GM12878 (cell line): ENCODE results near the gene FMC1. TPM values are rescaled to one million over a fixed set of nuclear protein-coding genes. Genes with fewer than 3 reads are reported as not detected.

Experiments used
- ATAC-seq: fragments of 200-7000 bp; cut with Tn5 transposase; 3 replicates; pipeline ENCODE4 v1.9.1; 2020; ENCODE audit warnings: mild to moderate bottlenecking, moderate library complexity
- BruUV-seq: library from RNA; stranded (reverse); fragments of 400-500 nt; replicated peaks from 2 replicates; lab custom pipeline; 2021; lab: Mats Ljungman, UMichigan
- CTCF ChIA-PET: fragments of 300-600 bp; sonication (Branson Sonifier 250); formaldehyde crosslinking; extraction: SDS; loops from one replicate; lab custom pipeline; 2021; ENCODE audit warnings: inconsistent platforms; lab: Yijun Ruan, JAX
- POLR2A ChIA-PET: fragments of 350-600 bp; formaldehyde crosslinking; extraction: SDS; loops from one replicate; lab custom pipeline; 2021; ENCODE audit warnings: inconsistent platforms; lab: Charles Lee
- RAD21 ChIA-PET: fragments of 300-600 bp; sonication (Branson Sonifier 250); formaldehyde crosslinking; loops from one replicate; lab custom pipeline; 2023; ENCODE audit warnings: antibody characterized with exemption; ENCODE audit not compliant: unreplicated experiment; lab: Charles Lee
- SMC1A ChIA-PET: fragments of 300-600 bp; sonication (Branson Sonifier 250); formaldehyde crosslinking; loops from one replicate; lab custom pipeline; 2023; ENCODE audit not compliant: unreplicated experiment, uncharacterized antibody; lab: Charles Lee
- DNase-seq: peaks from one replicate; pipeline ENCODE4 v3.0.0-alpha.2; 2011; ENCODE audit warnings: low read depth, low spot score
- FAIRE-seq: peaks from 3 replicates; lab custom pipeline; 2011; peaks lifted over from hg19 to GRCh38; lab: Jason Lieb, UNC
- H2AFZ ChIP-seq: 2 replicates; pipeline ENCODE4 v1.6.0; 2011; ENCODE audit warnings: low read depth, low read length, control low read depth; ENCODE audit not compliant: control insufficient read depth
- H3K27ac ChIP-seq: 2 replicates; pipeline ENCODE4 v1.5.1; 2011; ENCODE audit warnings: control low read depth; ENCODE audit not compliant: control insufficient read depth, insufficient read depth
- H3K27me3 ChIP-seq, 2 experiments: replicated peaks in 1 of 2; 2 replicates each; pipeline versions ENCODE4 v1.6.0 to v1.6.1; 2011; ENCODE audit warnings: low read length in 1 of 2; ENCODE audit not compliant: control insufficient read depth in 2 of 2, insufficient read depth in 2 of 2
- H3K36me3 ChIP-seq, 2 experiments: 2 replicates each; pipeline ENCODE4 v1.5.1; 2011; ENCODE audit warnings: low read length in 1 of 2; ENCODE audit not compliant: control insufficient read depth in 2 of 2, insufficient read depth in 2 of 2
- H3K4me1 ChIP-seq: 2 replicates; pipeline ENCODE4 v1.6.1; 2011; ENCODE audit warnings: mild to moderate bottlenecking, low read length, moderate library complexity, mixed read lengths; ENCODE audit not compliant: control insufficient read depth, insufficient read depth
- H3K4me2 ChIP-seq: 2 replicates; pipeline ENCODE4 v1.6.0; 2011; ENCODE audit warnings: control low read depth; ENCODE audit not compliant: control insufficient read depth, insufficient read depth
- H3K4me3 ChIP-seq: fragments of 200-600 bp; sonication (generic); 2 replicates; pipeline ENCODE4 v1.5.1; 2016
- H3K79me2 ChIP-seq: 2 replicates; pipeline ENCODE4 v1.6.0; 2011; ENCODE audit warnings: low read length; ENCODE audit not compliant: control insufficient read depth, insufficient read depth
- H3K9ac ChIP-seq: 2 replicates; pipeline ENCODE4 v1.8.0; 2011; ENCODE audit warnings: low read length, control low read depth, mixed read lengths; ENCODE audit not compliant: control insufficient read depth, insufficient read depth
- H3K9me3 ChIP-seq: replicated peaks from 3 replicates; pipeline ENCODE4 v1.5.1; 2011; ENCODE audit warnings: mild to moderate bottlenecking, low read length; ENCODE audit not compliant: control insufficient read depth, insufficient read depth
- H4K20me1 ChIP-seq: 2 replicates; pipeline ENCODE4 v1.6.0; 2011; ENCODE audit not compliant: control insufficient read depth, insufficient read depth
- ASH2L ChIP-seq: fragments of 300-600, 200-600 bp; sonication (generic); IDR thresholded peaks from 2 replicates; pipeline ENCODE4 v1.6.1; 2017; ENCODE audit warnings: low read depth, mild to moderate bottlenecking, borderline replicate concordance
- EGR1 ChIP-seq, 2 experiments: IDR thresholded peaks; 1 replicate in 1 of 2; 2 replicates in 1 of 2; pipeline ENCODE4 v1.6.1; 2011 to 2012; ENCODE audit warnings: low read depth in 2 of 2, low read length in 2 of 2, borderline replicate concordance in 1 of 2, mild to moderate bottlenecking in 1 of 2, moderate library complexity in 1 of 2
- HDAC2 ChIP-seq: fragments of 200-600 bp; sonication (generic); IDR thresholded peaks from 2 replicates; pipeline ENCODE4 v1.6.1; 2017
- HDAC6 ChIP-seq: fragments of 200-600 bp; sonication (generic); IDR thresholded peaks from one replicate; pipeline ENCODE4 v1.8.0; 2017; ENCODE audit warnings: antibody characterized with exemption; ENCODE audit not compliant: unreplicated experiment
- IRF3 ChIP-seq: fragments of 450-650 bp; IDR thresholded peaks from 2 replicates; pipeline ENCODE4 v1.6.1; 2014; ENCODE audit warnings: mild to moderate bottlenecking
- JUNB ChIP-seq: IDR thresholded peaks from 2 replicates; pipeline ENCODE4 v1.6.1; 2016; ENCODE audit warnings: antibody characterized with exemption, mild to moderate bottlenecking
- MXI1 ChIP-seq: fragments of 150-350 bp; IDR thresholded peaks from 2 replicates; pipeline ENCODE4 v1.6.1; 2011; ENCODE audit warnings: low read depth, mild to moderate bottlenecking, inconsistent platforms, low read length, improper control_type of control experiment
- NRF1 ChIP-seq: conservative IDR thresholded peaks from 2 replicates; pipeline ENCODE4 v1.6.1; 2011; ENCODE audit warnings: mild to moderate bottlenecking, low read depth, low read length, improper control_type of control experiment
- POLR2AphosphoS2 ChIP-seq: IDR thresholded peaks from 2 replicates; pipeline ENCODE4 v1.6.1; 2011; ENCODE audit warnings: low read depth, mild to moderate bottlenecking, low read length, improper control_type of control experiment, moderate library complexity
- POLR2AphosphoS5 ChIP-seq: IDR thresholded peaks from 2 replicates; pipeline ENCODE4 v1.6.1; 2011; ENCODE audit warnings: mild to moderate bottlenecking, low read length, inconsistent platforms
- RUNX3 ChIP-seq: IDR thresholded peaks from 2 replicates; pipeline ENCODE4 v1.6.1; 2012; ENCODE audit warnings: low read length, inconsistent platforms
- SRF ChIP-seq, 2 experiments: IDR thresholded peaks; 2 replicates each; pipeline ENCODE4 v1.6.1; 2011; ENCODE audit warnings: low read depth in 2 of 2, low read length in 2 of 2, mild to moderate bottlenecking in 1 of 2, moderate library complexity in 1 of 2
- SUZ12 ChIP-seq: fragments of 200-600 bp; sonication (generic); IDR thresholded peaks from one replicate; pipeline ENCODE4 v1.6.1; 2018; ENCODE audit warnings: antibody characterized with exemption, mild to moderate bottlenecking; ENCODE audit not compliant: unreplicated experiment
- ZNF217 ChIP-seq: fragments of 450-650 bp; IDR thresholded peaks from 2 replicates; pipeline ENCODE4 v1.6.1; 2017; ENCODE audit warnings: antibody characterized with exemption, mild to moderate bottlenecking
- ZNF274 ChIP-seq: IDR thresholded peaks from one replicate; pipeline ENCODE4 v1.8.0; 2011; ENCODE audit not compliant: insufficient read length, insufficient read depth
- WGBS: methylation state at CpG from one replicate; pipeline ENCODE4 v1.1.6; 2016; ENCODE audit warnings: low lambda C conversion rate; ENCODE audit not compliant: insufficient replicate concordance, insufficient coverage; ENCODE audit errors: missing lambda C conversion rate; 5-methylcytosine and 5-hydroxymethylcytosine counted together
- in situ Hi-C: fragments of 300-500 bp; cut with MboI; formaldehyde crosslinking; loops from 9 replicates; pipeline ENCODE4 v1.14.3; 2018; ENCODE audit warnings: mixed read lengths
- intact Hi-C: fragments of 100-400 bp; cut with micrococcal nuclease; formaldehyde crosslinking; loops from one replicate; pipeline ENCODE4 v1.14.2; 2022; ENCODE audit not compliant: unreplicated experiment
- polyA plus RNA-seq, 11 experiments: library from polyadenylated mRNA; depleted of rRNA in 4 of 11; unstranded in 6 of 11; stranded (reverse) in 5 of 11; fragments of >200 nt; fragmentation: Nextera tagmentation in 4 of 11; fragmentation: Illumina TruSeq in 1 of 11; extraction: Ambion mirVana in 4 of 11; extraction: Trizol in 1 of 11; gene quantifications; 1 replicate in 1 of 11; 2 replicates in 10 of 11; pipeline versions ENCODE4 v1.2.1 to v1.2.3, GENCODE V29; 2011 to 2016; ENCODE audit warnings: inconsistent platforms in 2 of 11, missing spikeins in 2 of 11, low read depth in 1 of 11
- total RNA-seq, 4 experiments: library from RNA; depleted of rRNA in 3 of 4; stranded (reverse); fragments of >200 nt in 3 of 4; fragmentation: Illumina TruSeq in 1 of 4; extraction: Trizol in 1 of 4; gene quantifications; 2 replicates each; pipeline versions ENCODE4 v1.2.1 to v1.2.3, GENCODE V29; 2013 to 2021
- TF ChIP-seq, protein P1 (sequence below): fragments of 150-350 bp; IDR thresholded peaks from 2 replicates; pipeline ENCODE4 v1.6.1; 2014; ENCODE audit warnings: mild to moderate bottlenecking, low read depth, low read length

The FMC1 gene
- total and polyA plus RNA-seq, 10 of the 15 experiments (the other 5 are each of a cell fraction or from before 2014, with no cell fraction given): 4.2 to 60.4 (median 15.6) TPM

GRCh38 chr7:139351027-139351426 lies 9.9 kb downstream of the FMC1 start:
- H3K4me3 ChIP-seq: no peak overlapping the region
- ChIA-PET SMC1A (no interaction called here), POLR2A (interaction anchor here (0.7 kb wide), 1 partner anchor 118 kb away, joined by 6 read pairs; no protein-coding TSS in a partner anchor), CTCF (no interaction called here), RAD21 (no interaction called here)
- no peak overlapping the region for H3K4me2 ChIP-seq
- no peak overlapping the region for H3K27ac ChIP-seq
- no peaks in the 10 kb centered on the region for H3K4me1 ChIP-seq
- DNase-seq (no peak), ATAC-seq (no peak), FAIRE-seq (no peak)
- H4K20me1 ChIP-seq: no peaks in the 10 kb centered on the region
- H3K9ac ChIP-seq: no peak overlapping the region
- H3K27me3 ChIP-seq: no peaks in the 10 kb centered on the region
- H3K9me3 ChIP-seq: no peaks in the 10 kb centered on the region
- 89% methylated on average over 2 of the region's 2 CpGs for WGBS
- intact Hi-C loops: no loop called here
- no peaks in the 10 kb centered on the region for H3K79me2 ChIP-seq
- in situ Hi-C loops: loop anchor here (25.0 kb wide), 1 partner anchor 1561 kb away; the partner anchor contains the start of gene BRAF
- no peaks in the 10 kb centered on the region; a peak in 1 of 4 replicates for H3K36me3 ChIP-seq
- TF ChIP-seq POLR2AphosphoS2: no peak
- TF ChIP-seq MXI1: no peak
- TF ChIP-seq SUZ12: no peak
- no peak for TF ChIP-seq JUNB
- TF ChIP-seq HDAC2: no peak
- no peak for TF ChIP-seq IRF3
- TF ChIP-seq SRF (IDR thresholded peaks at IDR 0.05; ENCODE audit: low read depth in 2 of 2, low read length in 2 of 2): no peak
- no peak for TF ChIP-seq HDAC6
- no peak for TF ChIP-seq EGR1 (IDR thresholded peaks at IDR 0.05; ENCODE audit: borderline replicate concordance in 1 of 2, low read depth in 2 of 2, low read length in 2 of 2)
- no peak for TF ChIP-seq POLR2AphosphoS5
- no peak for TF ChIP-seq NRF1
- TF ChIP-seq ZNF217: no peak
- TF ChIP-seq, protein P1, sequence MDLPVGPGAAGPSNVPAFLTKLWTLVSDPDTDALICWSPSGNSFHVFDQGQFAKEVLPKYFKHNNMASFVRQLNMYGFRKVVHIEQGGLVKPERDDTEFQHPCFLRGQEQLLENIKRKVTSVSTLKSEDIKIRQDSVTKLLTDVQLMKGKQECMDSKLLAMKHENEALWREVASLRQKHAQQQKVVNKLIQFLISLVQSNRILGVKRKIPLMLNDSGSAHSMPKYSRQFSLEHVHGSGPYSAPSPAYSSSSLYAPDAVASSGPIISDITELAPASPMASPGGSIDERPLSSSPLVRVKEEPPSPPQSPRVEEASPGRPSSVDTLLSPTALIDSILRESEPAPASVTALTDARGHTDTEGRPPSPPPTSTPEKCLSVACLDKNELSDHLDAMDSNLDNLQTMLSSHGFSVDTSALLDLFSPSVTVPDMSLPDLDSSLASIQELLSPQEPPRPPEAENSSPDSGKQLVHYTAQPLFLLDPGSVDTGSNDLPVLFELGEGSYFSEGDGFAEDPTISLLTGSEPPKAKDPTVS: no peak
- TF ChIP-seq ZNF274: no peak
- TF ChIP-seq ASH2L: no peak
- no peak for TF ChIP-seq RUNX3
- H2AFZ ChIP-seq: no peak overlapping the region
- BruUV-seq: no TSS peak
